ENCODE measurements around the gene VMAC. TPM values are rescaled to one million over a fixed set of nuclear protein-coding genes. Genes with fewer than 3 reads are reported as not detected.

The VMAC gene
- total and polyA plus RNA-seq, 2 of the 13 experiments (the other 11 are each of a cell fraction or from before 2014, with no cell fraction given), result 2.4 TPM

DNA sequence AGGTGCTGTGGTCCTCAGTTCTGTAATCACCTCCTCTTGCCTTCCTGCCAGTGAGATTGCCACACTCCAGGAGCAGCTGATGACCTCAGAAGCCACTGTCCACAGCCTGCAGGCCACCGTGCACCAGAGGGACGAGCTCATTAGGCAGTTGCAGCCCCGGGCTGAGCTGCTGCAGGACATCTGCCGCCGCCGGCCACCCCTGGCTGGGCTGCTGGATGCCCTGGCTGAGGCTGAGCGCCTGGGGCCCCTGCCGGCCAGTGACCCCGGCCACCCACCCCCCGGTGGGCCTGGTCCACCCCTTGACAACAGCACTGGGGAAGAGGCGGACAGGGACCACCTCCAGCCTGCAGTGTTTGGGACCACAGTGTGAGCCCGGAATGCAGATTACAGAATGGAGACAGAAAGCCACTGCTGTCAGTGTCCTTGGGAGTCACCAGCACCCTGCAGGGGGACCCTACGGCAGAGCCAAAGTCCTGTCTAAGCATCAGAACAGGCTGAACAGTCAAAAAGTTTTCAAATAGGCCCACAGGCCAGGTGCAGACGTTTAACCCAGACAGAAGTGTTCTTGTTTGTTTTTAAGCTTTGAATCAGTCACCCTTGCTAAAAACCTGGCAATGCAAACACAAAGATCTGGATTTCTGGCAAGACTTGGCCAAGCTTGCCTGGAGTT, 4.2 kb downstream of the VMAC start (continued):
- TF ChIP-seq ZFYVE20 (CRISPR knock-in tag; IDR thresholded peaks at IDR 0.05; ENCODE audit: borderline replicate concordance, low read depth) (no peak), ZNF615 (CRISPR knock-in tag; IDR thresholded peaks at IDR 0.05; ENCODE audit: borderline replicate concordance) (no peak), TERF1 (CRISPR knock-in tag; IDR thresholded peaks at IDR 0.05) (no peak), HOXA9 (CRISPR knock-in tag; IDR thresholded peaks at IDR 0.05; ENCODE audit: borderline replicate concordance) (no peak), ZNF703 (CRISPR knock-in tag; IDR thresholded peaks at IDR 0.05; ENCODE audit: borderline replicate concordance) (no peak), ZNF280D (CRISPR knock-in tag; IDR thresholded peaks at IDR 0.05) (no peak), ZNF446 (CRISPR knock-in tag; IDR thresholded peaks at IDR 0.05) (no peak), ZNF280B (CRISPR knock-in tag; IDR thresholded peaks at IDR 0.05; ENCODE audit: borderline replicate concordance) (no peak), BCL6 (CRISPR knock-in tag; IDR thresholded peaks at IDR 0.05) (peak; percentile 55), KDM4B (CRISPR knock-in tag; IDR thresholded peaks at IDR 0.05) (0 out of 2 replicates have a peak, but pooled peaks have one; percentile 36), ZNF747 (CRISPR knock-in tag; IDR thresholded peaks at IDR 0.05; ENCODE audit: borderline replicate concordance) (no peak; the same call in 1 of the 2 replicates), GATA4 (IDR thresholded peaks at IDR 0.05; ENCODE audit: borderline replicate concordance, low read depth) (no peak), U2AF1 (optimal IDR thresholded peaks at IDR 0.05; ENCODE audit: low read depth, low read length) (no peak), ZFP36 (IDR thresholded peaks at IDR 0.05; ENCODE audit: borderline replicate concordance, low read depth, low read length, partially characterized antibody) (no peak), ZFP62 (CRISPR knock-in tag; IDR thresholded peaks at IDR 0.05) (no peak), ZNF331 (CRISPR knock-in tag; IDR thresholded peaks at IDR 0.05) (no peak; the same call in 1 of the 2 replicates), MBNL3 (CRISPR knock-in tag; conservative IDR thresholded peaks at IDR 0.05) (no peak), ZNF761 (CRISPR knock-in tag; conservative IDR thresholded peaks at IDR 0.05) (peak; percentile 22)
- TF ChIP-seq, protein P1, sequence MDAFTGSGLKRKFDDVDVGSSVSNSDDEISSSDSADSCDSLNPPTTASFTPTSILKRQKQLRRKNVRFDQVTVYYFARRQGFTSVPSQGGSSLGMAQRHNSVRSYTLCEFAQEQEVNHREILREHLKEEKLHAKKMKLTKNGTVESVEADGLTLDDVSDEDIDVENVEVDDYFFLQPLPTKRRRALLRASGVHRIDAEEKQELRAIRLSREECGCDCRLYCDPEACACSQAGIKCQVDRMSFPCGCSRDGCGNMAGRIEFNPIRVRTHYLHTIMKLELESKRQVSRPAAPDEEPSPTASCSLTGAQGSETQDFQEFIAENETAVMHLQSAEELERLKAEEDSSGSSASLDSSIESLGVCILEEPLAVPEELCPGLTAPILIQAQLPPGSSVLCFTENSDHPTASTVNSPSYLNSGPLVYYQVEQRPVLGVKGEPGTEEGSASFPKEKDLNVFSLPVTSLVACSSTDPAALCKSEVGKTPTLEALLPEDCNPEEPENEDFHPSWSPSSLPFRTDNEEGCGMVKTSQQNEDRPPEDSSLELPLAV (CRISPR knock-in tag; conservative IDR thresholded peaks at IDR 0.05; ENCODE audit: low read depth), result no peak
